Subcutaneous adipose tissue (tissue), 4 donors: ENCODE data around the gene HPD. TPM values are rescaled to one million over a fixed set of nuclear protein-coding genes. Genes with fewer than 3 reads are reported as not detected.

Experiments used
- CTCF ChIP-seq: fragments of 450-650 bp; IDR thresholded peaks from one replicate; pipeline ENCODE4 v1.5.1; 2016; ENCODE audit warnings: low read depth, mild to moderate bottlenecking, control low read depth, antibody characterized with exemption, moderate library complexity
- total RNA-seq, 4 donors: library from RNA; depleted of rRNA; stranded (reverse); fragments of >200 nt; gene quantifications; one replicate each; pipeline ENCODE4 v1.1.0, GENCODE V29; 2016

Gene HPD
- total RNA-seq, 4 donors from 2014 or later, result 0.34 to 0.94 (median 0.74) TPM

- no peak for TF ChIP-seq CTCF
These were observed 35.4 kb downstream of the HPD start for GRCh38 chr12:121823101-121823726.

- TF ChIP-seq CTCF, result no peak
These were observed 36.1 kb downstream of the HPD start for GRCh38 chr12:121822393-121823100.

- TF ChIP-seq CTCF, result no peak
These were observed 38.6 kb downstream of the HPD start for GRCh38 chr12:121820056-121820455.

- no peak for TF ChIP-seq CTCF
These were observed 39.3 kb downstream of the HPD start for GRCh38 chr12:121819212-121819949.

- TF ChIP-seq CTCF, result no peak
These were observed 41.0 kb downstream of the HPD start for GRCh38 chr12:121817648-121818043.

- TF ChIP-seq CTCF, result no peak
These were observed 41.6 kb downstream of the HPD start for GRCh38 chr12:121816925-121817647.
